ENCODE data around the gene CARMIL3. TPM values are rescaled to one million over a fixed set of nuclear protein-coding genes. Genes with fewer than 3 reads are reported as not detected.
A peak's percentile ranks its signal among the peaks of the same experiment; 100 is the strongest.
"Not testable (repeated sequence)": the region's sequence is repeated elsewhere in the genome, so short reads cannot be mapped to it uniquely, and the experiment has no call there.

CARMIL3 gene
- total RNA-seq, 2 experiments from 2014 or later = 0.05 to 0.11 TPM

DNA sequence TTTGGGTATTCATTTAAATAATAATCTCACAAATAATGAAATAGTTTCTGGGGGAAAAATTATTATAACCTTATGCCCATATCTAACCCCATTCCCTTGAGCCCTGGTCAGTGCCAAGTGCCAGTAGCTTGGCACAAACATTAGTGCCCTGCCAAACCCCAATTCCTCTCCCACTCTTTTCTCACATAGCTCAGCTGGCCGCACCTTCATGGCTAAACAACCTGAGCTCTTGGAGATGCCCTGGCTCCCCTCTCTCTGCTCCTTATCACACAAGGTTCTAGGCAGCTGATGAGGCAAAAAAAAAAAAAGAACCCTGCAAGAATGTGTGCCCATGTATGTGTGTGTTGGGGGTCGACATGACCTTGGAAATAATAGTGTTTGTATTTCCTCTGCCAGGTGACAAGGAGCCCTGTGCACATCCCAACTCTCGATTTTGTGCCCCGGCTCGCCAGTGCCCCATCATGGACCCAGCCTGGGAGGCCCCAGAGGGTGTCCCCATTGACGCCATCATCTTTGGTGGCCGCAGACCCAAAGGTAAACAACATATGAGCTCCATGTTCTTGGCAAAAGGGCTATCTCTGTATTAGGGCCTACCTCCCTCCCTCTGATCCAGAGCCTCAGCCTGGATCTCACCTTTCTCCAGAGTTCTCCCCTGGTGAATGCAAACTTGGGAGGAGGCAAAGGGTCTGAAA, 50.7 kb downstream of the CARMIL3 start:
- DNase-seq (no peak), ATAC-seq (ENCODE audit: poor library complexity) (no peak)
- Histone ChIP-seq H3K27ac (ENCODE audit: low read depth in 1 of 2, low read length in 2 of 2) (no peak overlapping the region), H3K9me3 (ENCODE audit: control insufficient read depth in 1 of 2, insufficient read depth in 1 of 2, low read length in 2 of 2) (no peaks in the 10 kb centered on the region), H3K36me3 (ENCODE audit: insufficient read depth, low read length) (peaks cover 53% of the 10 kb centered on the region), H3K27me3 (ENCODE audit: control insufficient read depth in 1 of 2, insufficient read depth in 2 of 2, low read length in 2 of 2) (no peaks in the 10 kb centered on the region), H3K4me3 (ENCODE audit: low read length) (no peak overlapping the region), H3K4me1 (ENCODE audit: insufficient read depth, low read length) (no peaks in the 10 kb centered on the region)
- ChIA-PET POLR2A (interaction anchor here (1.3 to 1.7 kb wide), 2 partner anchors 12 kb away, joined by 3 to 5 read pairs; partner anchors contain the start of genes DCAF11 and NRL), CTCF (interaction anchor here (1.3 kb wide), 1 partner anchor 12 kb away, joined by 6 read pairs; no protein-coding TSS in a partner anchor)
- Mint-ChIP-seq H3K9me3 (no peaks in the 10 kb centered on the region), H3K27me3 (no peaks in the 10 kb centered on the region), H3K27ac (no peak overlapping the region), H3K36me3 (ENCODE audit: low read depth) (peaks cover 41% of the 10 kb centered on the region), H3K4me3 (no peak overlapping the region), H3K4me1 (ENCODE audit: low read depth) (no peaks in the 10 kb centered on the region)
- intact Hi-C loops (cut with DNase I, micrococcal nuclease) = loop anchor here in 1 of 2 experiments (5.0 kb wide), 1 partner anchor 470 kb away; no protein-coding TSS in a partner anchor
- TF ChIP-seq, protein P1, sequence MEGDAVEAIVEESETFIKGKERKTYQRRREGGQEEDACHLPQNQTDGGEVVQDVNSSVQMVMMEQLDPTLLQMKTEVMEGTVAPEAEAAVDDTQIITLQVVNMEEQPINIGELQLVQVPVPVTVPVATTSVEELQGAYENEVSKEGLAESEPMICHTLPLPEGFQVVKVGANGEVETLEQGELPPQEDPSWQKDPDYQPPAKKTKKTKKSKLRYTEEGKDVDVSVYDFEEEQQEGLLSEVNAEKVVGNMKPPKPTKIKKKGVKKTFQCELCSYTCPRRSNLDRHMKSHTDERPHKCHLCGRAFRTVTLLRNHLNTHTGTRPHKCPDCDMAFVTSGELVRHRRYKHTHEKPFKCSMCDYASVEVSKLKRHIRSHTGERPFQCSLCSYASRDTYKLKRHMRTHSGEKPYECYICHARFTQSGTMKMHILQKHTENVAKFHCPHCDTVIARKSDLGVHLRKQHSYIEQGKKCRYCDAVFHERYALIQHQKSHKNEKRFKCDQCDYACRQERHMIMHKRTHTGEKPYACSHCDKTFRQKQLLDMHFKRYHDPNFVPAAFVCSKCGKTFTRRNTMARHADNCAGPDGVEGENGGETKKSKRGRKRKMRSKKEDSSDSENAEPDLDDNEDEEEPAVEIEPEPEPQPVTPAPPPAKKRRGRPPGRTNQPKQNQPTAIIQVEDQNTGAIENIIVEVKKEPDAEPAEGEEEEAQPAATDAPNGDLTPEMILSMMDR (IDR thresholded peaks at IDR 0.05) = no peak

DNA sequence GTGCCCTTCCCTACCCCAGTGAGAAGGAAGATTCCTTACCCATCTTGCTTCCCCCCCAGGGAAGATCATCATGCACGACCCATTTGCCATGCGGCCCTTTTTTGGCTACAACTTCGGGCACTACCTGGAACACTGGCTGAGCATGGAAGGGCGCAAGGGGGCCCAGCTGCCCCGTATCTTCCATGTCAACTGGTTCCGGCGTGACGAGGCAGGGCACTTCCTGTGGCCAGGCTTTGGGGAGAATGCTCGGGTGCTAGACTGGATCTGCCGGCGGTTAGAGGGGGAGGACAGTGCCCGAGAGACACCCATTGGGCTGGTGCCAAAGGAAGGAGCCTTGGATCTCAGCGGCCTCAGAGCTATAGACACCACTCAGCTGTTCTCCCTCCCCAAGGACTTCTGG, 51.6 kb downstream of the CARMIL3 start:
- no peaks in the 10 kb centered on the region for H3K27me3 ChIP-seq (ENCODE audit: control insufficient read depth in 1 of 2, insufficient read depth in 2 of 2, low read length in 2 of 2)
- ChIA-PET POLR2A (interaction anchor here (1.7 to 2.2 kb wide), 2 partner anchors 11 kb away, joined by 5 to 14 read pairs; partner anchors contain the start of genes DCAF11 and NRL), CTCF (interaction anchor here (1.4 kb wide), 1 partner anchor 13 kb away, joined by 4 read pairs; no protein-coding TSS in a partner anchor)
- Mint-ChIP-seq H3K4me1 (ENCODE audit: low read depth) (peaks cover 2% of the 10 kb centered on the region), H3K27me3 (no peaks in the 10 kb centered on the region), H3K9me3 (no peaks in the 10 kb centered on the region), H3K27ac (no peak overlapping the region), H3K36me3 (ENCODE audit: low read depth) (peaks cover 41% of the 10 kb centered on the region), H3K4me3 (no peak overlapping the region)
- peaks cover 49% of the 10 kb centered on the region for H3K36me3 ChIP-seq (ENCODE audit: insufficient read depth, low read length)
- no peak overlapping the region for H3K4me3 ChIP-seq (ENCODE audit: low read length)
- TF ChIP-seq, protein P1 (IDR thresholded peaks at IDR 0.05) = no peak
- no peak overlapping the region for H3K27ac ChIP-seq (ENCODE audit: low read depth in 1 of 2, low read length in 2 of 2)
- intact Hi-C loops (cut with DNase I, micrococcal nuclease) = loop anchor here in 1 of 2 experiments (5.0 kb wide), 1 partner anchor 471 kb away; no protein-coding TSS in a partner anchor
- DNase-seq (no peak), ATAC-seq (ENCODE audit: poor library complexity) (no peak)
- H3K9me3 ChIP-seq (ENCODE audit: control insufficient read depth in 1 of 2, insufficient read depth in 1 of 2, low read length in 2 of 2) = no peaks in the 10 kb centered on the region
- peaks cover 3% of the 10 kb centered on the region for H3K4me1 ChIP-seq (ENCODE audit: insufficient read depth, low read length)

DNA sequence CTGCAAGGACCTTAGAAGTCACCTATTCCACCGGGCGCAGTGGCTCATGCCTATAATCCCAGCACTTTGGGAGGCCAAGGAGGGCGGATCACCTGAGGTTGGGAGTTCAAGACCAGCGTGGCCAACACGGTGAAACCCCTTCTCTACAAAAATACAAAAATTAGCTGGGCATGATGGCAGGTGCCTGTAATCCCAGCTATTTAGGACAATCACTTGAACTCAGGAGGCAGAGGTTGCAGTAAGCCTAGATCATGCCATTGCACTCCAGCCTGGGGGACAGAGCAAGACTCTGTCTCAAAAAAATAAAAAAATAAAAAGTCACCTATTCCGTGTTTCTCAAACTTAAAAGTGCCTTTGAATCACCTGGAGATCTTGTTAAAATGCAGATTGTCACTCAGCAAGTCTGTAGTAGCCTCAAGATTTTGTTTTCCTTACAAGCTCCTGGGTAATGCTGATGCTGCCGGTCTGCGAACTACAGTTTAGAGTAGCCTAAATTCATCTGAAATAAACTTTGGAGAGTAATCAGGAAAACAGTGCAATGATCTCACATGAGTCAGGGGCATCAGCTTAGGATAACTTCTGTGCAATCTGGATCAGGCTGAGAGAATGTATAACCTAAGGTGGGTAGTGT, 53.9 kb downstream of the CARMIL3 start:
- H3K9me3 ChIP-seq (ENCODE audit: control insufficient read depth in 1 of 2, insufficient read depth in 1 of 2, low read length in 2 of 2); H3K4me1 Mint-ChIP-seq (ENCODE audit: low read depth); DNase-seq; H3K27me3 Mint-ChIP-seq; ATAC-seq (ENCODE audit: poor library complexity); H3K4me3 ChIP-seq (ENCODE audit: low read length); H3K9me3 Mint-ChIP-seq; H3K27me3 ChIP-seq (ENCODE audit: control insufficient read depth in 1 of 2, insufficient read depth in 2 of 2, low read length in 2 of 2); H3K27ac ChIP-seq (ENCODE audit: low read depth in 1 of 2, low read length in 2 of 2); H3K4me3 Mint-ChIP-seq: not testable (repeated sequence)
- peaks cover 15% of the 10 kb centered on the region for H3K4me1 ChIP-seq (ENCODE audit: insufficient read depth, low read length)
- Mint-ChIP-seq H3K36me3 (ENCODE audit: low read depth) (peaks cover 29% of the 10 kb centered on the region), H3K27ac (peak overlapping the region; percentile 56)
- POLR2A ChIA-PET = interaction anchor here (1.0 to 2.2 kb wide), 6 partner anchors 9 to 496 kb away, joined by 3 to 14 read pairs (median 3); partner anchors contain the start of genes DCAF11 and NRL
- CTCF ChIA-PET = interaction anchor here (1.7 kb wide), 1 partner anchor 69 kb away, joined by 3 read pairs; no protein-coding TSS in a partner anchor
- peaks cover 28% of the 10 kb centered on the region for H3K36me3 ChIP-seq (ENCODE audit: insufficient read depth, low read length)
- intact Hi-C loops (cut with DNase I, micrococcal nuclease) = loop anchor here in 1 of 2 experiments (5.0 kb wide), 1 partner anchor 118 kb away; the partner anchor contains the start of gene DHRS4L2

All from CD4-positive, alpha-beta T cell (primary cell).